ENCODE data around the gene ZSCAN21.

The ZSCAN21 gene

DNA sequence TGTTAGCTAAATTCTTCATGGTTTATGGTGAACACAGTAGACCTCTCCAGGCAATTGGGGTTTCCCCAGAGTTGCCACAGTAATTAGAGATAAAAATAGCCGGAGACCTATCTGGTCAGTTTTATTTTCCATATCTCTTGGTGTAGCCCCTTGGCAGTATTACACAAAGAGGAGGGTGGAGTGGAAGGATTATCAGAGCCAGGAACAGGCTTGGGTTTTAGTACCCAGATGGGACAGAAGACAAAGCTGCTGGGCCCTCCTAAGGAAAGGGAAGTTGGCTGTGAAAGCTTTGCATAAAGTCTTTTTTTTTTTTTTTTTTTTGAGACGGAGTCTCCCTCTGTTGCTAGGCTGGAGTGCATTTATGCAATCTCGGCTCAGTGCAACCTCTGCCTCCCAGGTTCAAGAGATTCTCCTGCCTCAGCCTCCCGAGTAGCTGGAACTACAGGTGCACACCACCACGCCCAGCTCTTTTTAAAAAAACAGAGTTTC, 9.7 kb downstream of the ZSCAN21 start:
- TF ChIP-seq FOXP2 (optimal IDR thresholded peaks at IDR 0.05; ENCODE audit: borderline replicate concordance, extremely low read depth, extremely low read length, insufficient read depth) (no peak), SIN3A (IDR thresholded peaks at IDR 0.05; ENCODE audit: borderline replicate concordance, insufficient read depth, low read length) (no peak), POLR2AphosphoS5 (IDR thresholded peaks at IDR 0.05; ENCODE audit: low read depth, low read length) (no peak), REST (IDR thresholded peaks at IDR 0.05; ENCODE audit: insufficient read depth in 1 of 2, low read depth in 2 of 2, low read length in 2 of 2) (no peak), TAF1 (IDR thresholded peaks at IDR 0.05; ENCODE audit: borderline replicate concordance, insufficient read depth, low read length) (no peak)

GRCh38 chr7:100061518-100062193, 12.1 kb downstream of the ZSCAN21 start:
- TF ChIP-seq POLR2AphosphoS5 (IDR thresholded peaks at IDR 0.05; ENCODE audit: low read depth, low read length), result no peak
- no peak for TF ChIP-seq REST (IDR thresholded peaks at IDR 0.05; ENCODE audit: insufficient read depth in 1 of 2, low read depth in 2 of 2, low read length in 2 of 2)
- no peak for TF ChIP-seq SIN3A (IDR thresholded peaks at IDR 0.05; ENCODE audit: borderline replicate concordance, insufficient read depth, low read length)
- no peak for TF ChIP-seq TAF1 (IDR thresholded peaks at IDR 0.05; ENCODE audit: borderline replicate concordance, insufficient read depth, low read length)
- no peak for TF ChIP-seq FOXP2 (optimal IDR thresholded peaks at IDR 0.05; ENCODE audit: borderline replicate concordance, extremely low read depth, extremely low read length, insufficient read depth)

DNA sequence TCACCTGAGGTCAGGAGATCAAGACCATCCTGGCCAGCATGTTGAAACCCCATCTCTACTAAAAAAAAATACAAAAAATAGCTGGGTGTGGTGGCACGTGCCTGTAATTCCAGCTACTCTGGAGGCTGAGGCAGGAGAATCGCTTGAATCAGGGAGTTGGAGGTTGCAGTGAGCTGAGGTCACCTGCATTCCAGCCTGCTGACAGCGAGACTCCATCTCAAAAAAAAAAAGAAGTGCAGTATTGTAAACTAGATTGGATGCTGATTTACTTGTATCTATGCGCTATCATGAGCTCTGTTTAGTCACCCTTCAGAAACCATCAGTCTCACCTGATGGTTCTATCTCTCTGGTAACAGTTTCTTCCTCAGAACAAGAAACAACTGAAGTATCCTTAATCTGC, 13.8 kb downstream of the ZSCAN21 start:
- TF ChIP-seq REST (IDR thresholded peaks at IDR 0.05; ENCODE audit: insufficient read depth in 1 of 2, low read depth in 2 of 2, low read length in 2 of 2), result no peak
- no peak for TF ChIP-seq SIN3A (IDR thresholded peaks at IDR 0.05; ENCODE audit: borderline replicate concordance, insufficient read depth, low read length)
- TF ChIP-seq POLR2AphosphoS5 (IDR thresholded peaks at IDR 0.05; ENCODE audit: low read depth, low read length), result no peak
- no peak for TF ChIP-seq FOXP2 (optimal IDR thresholded peaks at IDR 0.05; ENCODE audit: borderline replicate concordance, extremely low read depth, extremely low read length, insufficient read depth)

DNA sequence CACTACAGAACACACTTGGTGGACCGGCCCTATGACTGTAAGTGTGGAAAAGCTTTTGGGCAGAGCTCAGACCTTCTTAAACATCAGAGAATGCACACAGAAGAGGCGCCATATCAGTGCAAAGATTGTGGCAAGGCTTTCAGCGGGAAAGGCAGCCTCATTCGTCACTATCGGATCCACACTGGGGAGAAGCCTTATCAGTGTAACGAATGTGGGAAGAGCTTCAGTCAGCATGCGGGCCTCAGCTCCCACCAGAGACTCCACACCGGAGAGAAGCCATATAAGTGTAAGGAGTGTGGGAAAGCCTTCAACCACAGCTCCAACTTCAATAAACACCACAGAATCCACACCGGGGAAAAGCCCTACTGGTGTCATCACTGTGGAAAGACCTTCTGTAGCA, 14.6 kb downstream of the ZSCAN21 start:
- TF ChIP-seq POLR2AphosphoS5 (IDR thresholded peaks at IDR 0.05; ENCODE audit: low read depth, low read length) (no peak), REST (IDR thresholded peaks at IDR 0.05; ENCODE audit: insufficient read depth in 1 of 2, low read depth in 2 of 2, low read length in 2 of 2) (no peak), SIN3A (IDR thresholded peaks at IDR 0.05; ENCODE audit: borderline replicate concordance, insufficient read depth, low read length) (no peak), TAF1 (IDR thresholded peaks at IDR 0.05; ENCODE audit: borderline replicate concordance, insufficient read depth, low read length) (no peak), FOXP2 (optimal IDR thresholded peaks at IDR 0.05; ENCODE audit: borderline replicate concordance, extremely low read depth, extremely low read length, insufficient read depth) (no peak)

All from PFSK-1 (cell line).